Heart right ventricle (tissue), 16 donors: ENCODE results near the gene CEBPA. TPM values are rescaled to one million over a fixed set of nuclear protein-coding genes. Genes with fewer than 3 reads are reported as not detected.

Source experiments
- ATAC-seq, 8 donors: fragments of 200-7000 bp; cut with Tn5 transposase; one replicate each; pipeline ENCODE4 v1.9.1; 2020; ENCODE audit warnings: mild to moderate bottlenecking in 8 of 8, moderate library complexity in 8 of 8, moderate number of reproducible peaks in 1 of 8
- DNase-seq, 2 donors: peaks; one replicate each; pipeline ENCODE4 v3.0.0-alpha.2; 2020
- H3K27ac ChIP-seq, 10 donors: fragments of 200-600 bp; sonication (generic) in 2 of 10; one replicate each; pipeline versions ENCODE4 v1.5.0 to v1.8.0; 2020 to 2022; ENCODE audit warnings: mild to moderate bottlenecking in 3 of 10
- H3K27me3 ChIP-seq, 7 donors: fragments of 200-600 bp; one replicate each; pipeline ENCODE4 v1.8.0; 2021 to 2022; ENCODE audit warnings: mild to moderate bottlenecking in 2 of 7
- H3K36me3 ChIP-seq, 9 donors: fragments of 200-600 bp; sonication (generic) in 1 of 9; one replicate each; pipeline versions ENCODE4 v1.5.0 to v1.8.0; 2020 to 2022; ENCODE audit warnings: mild to moderate bottlenecking in 2 of 9
- H3K4me1 ChIP-seq, 9 donors: fragments of 200-600 bp; sonication (generic) in 1 of 9; one replicate each; pipeline versions ENCODE4 v1.5.0 to v1.8.0; 2020 to 2022; ENCODE audit warnings: mild to moderate bottlenecking in 4 of 9
- H3K4me3 ChIP-seq, 10 donors: fragments of 200-600 bp; sonication (generic) in 2 of 10; one replicate each; pipeline versions ENCODE4 v1.5.0 to v1.8.0; 2020 to 2022; ENCODE audit warnings: mild to moderate bottlenecking in 7 of 10, moderate library complexity in 2 of 10
- H3K9me3 ChIP-seq, 11 donors: fragments of 200-600 bp in 10 of 11; sonication (generic) in 2 of 11; one replicate each; pipeline versions ENCODE4 v1.5.0 to v1.8.0; 2013 to 2022; ENCODE audit warnings: mild to moderate bottlenecking in 2 of 11, control low read depth in 1 of 11, moderate library complexity in 1 of 11
- WGBS, 2 donors: extraction: QIAGEN DNeasy Blood & Tissue Kit; methylation state at CpG; one replicate each; pipeline ENCODE4 v1.1.7; 2013; ENCODE audit warnings: inconsistent platforms in 1 of 2; 5-methylcytosine and 5-hydroxymethylcytosine counted together
- intact Hi-C, 10 donors: fragments of 100-400 bp; cut with DNase I; formaldehyde crosslinking; loops; one replicate each; pipeline versions ENCODE4 v1.11.1 to v1.14.2; 2022
- polyA plus RNA-seq, 2 donors: library from polyadenylated mRNA; stranded (reverse); fragments of 200-250 nt; gene quantifications; one replicate each; pipeline ENCODE4 v1.2.3, GENCODE V29; 2013
- total RNA-seq, 10 donors: library from RNA; stranded (reverse); fragmentation: NEBNext Ultra II Directional in 3 of 10; extraction: Animal tissue kit (Norgen Biotek cat#: 25700) in 3 of 10; gene quantifications; one replicate each; pipeline versions ENCODE4 v1.2.1 to v1.2.4, GENCODE V29; 2021 to 2023
- TF ChIP-seq, protein P1 (sequence below), 9 donors: fragments of 200-600 bp; sonication (generic) in 2 of 9; IDR thresholded peaks; one replicate each; pipeline versions ENCODE4 v1.5.0 to v1.8.0; 2021 to 2022; ENCODE audit warnings: antibody characterized with exemption in 9 of 9, mild to moderate bottlenecking in 5 of 9, moderate library complexity in 1 of 9
- donor health status: Arrhythmogenic right ventricular cardiomyopathy.
- donor health status: ischemic (EF 13 %, LVEDD 7.1; RV severe dilation, severe dysfunction).
- donor health status: healthy with polysubstance abuse.
- donor health status: DM: no; HTN: yes; CAD: no.
- donor health status: DM: no; HTN: no; CAD: no.
- donor health status: ischemic (EF 25% LVEDD 6.9; RV normal size, moderate dysfunction).
- donor health status: ischemic (EF 25% LVEDD 5.7; RV mildly dilated, moderate dysfunction).
- donor health status: healthy.
- donor health status: DM: yes; HTN: yes; CAD: no.
- donor health status: Ischemic cardiomyopathy.
- donor health status: ischemic (EF 35%, LVEDD 5.7; RV mildly dilated, moderate dysfunction).
- donor health status: nonischemic (EF 11% LVEDD 7.7; RV severe dilation, severe dysfunction).
- donor health status: DM: yes; HTN: yes; CAD: no.
- donor health status: PGD.
- donor health status: ischemic (EF 29% LVEDD 5.4; RV normal size, mild dysfunction).
- donor health status: nonischemic (EF 23%, LVEDD 6.1; RV moderate dilation, normal function).

CEBPA gene
- total and polyA plus RNA-seq, 12 donors, result 0.71 to 7.7 (median 3.5) TPM

GRCh38 chr19:33291623-33292534 lies 10.5 kb downstream of the CEBPA start:
- DNase-seq (no peak), ATAC-seq (no peak)
- TF ChIP-seq, protein P1, sequence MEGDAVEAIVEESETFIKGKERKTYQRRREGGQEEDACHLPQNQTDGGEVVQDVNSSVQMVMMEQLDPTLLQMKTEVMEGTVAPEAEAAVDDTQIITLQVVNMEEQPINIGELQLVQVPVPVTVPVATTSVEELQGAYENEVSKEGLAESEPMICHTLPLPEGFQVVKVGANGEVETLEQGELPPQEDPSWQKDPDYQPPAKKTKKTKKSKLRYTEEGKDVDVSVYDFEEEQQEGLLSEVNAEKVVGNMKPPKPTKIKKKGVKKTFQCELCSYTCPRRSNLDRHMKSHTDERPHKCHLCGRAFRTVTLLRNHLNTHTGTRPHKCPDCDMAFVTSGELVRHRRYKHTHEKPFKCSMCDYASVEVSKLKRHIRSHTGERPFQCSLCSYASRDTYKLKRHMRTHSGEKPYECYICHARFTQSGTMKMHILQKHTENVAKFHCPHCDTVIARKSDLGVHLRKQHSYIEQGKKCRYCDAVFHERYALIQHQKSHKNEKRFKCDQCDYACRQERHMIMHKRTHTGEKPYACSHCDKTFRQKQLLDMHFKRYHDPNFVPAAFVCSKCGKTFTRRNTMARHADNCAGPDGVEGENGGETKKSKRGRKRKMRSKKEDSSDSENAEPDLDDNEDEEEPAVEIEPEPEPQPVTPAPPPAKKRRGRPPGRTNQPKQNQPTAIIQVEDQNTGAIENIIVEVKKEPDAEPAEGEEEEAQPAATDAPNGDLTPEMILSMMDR (IDR thresholded peaks at IDR 0.05), result no peak
- intact Hi-C loops, result no loop called here
- 83 to 84% methylated on average over 15 of the region's 15 CpGs for WGBS, 2 donors
- H3K4me1 ChIP-seq, result peaks cover 0 to 47% (median 0%) of the 10 kb centered on the region in 9 donors
- H3K27ac ChIP-seq, result peak overlapping the region in 1 of 10 donors; percentile 85
- no peaks in the 10 kb centered on the region for H3K36me3 ChIP-seq
- peaks cover 0 to 26% (median 9%) of the 10 kb centered on the region in 11 donors for H3K9me3 ChIP-seq
- H3K4me3 ChIP-seq, result no peak overlapping the region
- peaks cover 0 to 54% (median 9%) of the 10 kb centered on the region in 7 donors for H3K27me3 ChIP-seq

DNA sequence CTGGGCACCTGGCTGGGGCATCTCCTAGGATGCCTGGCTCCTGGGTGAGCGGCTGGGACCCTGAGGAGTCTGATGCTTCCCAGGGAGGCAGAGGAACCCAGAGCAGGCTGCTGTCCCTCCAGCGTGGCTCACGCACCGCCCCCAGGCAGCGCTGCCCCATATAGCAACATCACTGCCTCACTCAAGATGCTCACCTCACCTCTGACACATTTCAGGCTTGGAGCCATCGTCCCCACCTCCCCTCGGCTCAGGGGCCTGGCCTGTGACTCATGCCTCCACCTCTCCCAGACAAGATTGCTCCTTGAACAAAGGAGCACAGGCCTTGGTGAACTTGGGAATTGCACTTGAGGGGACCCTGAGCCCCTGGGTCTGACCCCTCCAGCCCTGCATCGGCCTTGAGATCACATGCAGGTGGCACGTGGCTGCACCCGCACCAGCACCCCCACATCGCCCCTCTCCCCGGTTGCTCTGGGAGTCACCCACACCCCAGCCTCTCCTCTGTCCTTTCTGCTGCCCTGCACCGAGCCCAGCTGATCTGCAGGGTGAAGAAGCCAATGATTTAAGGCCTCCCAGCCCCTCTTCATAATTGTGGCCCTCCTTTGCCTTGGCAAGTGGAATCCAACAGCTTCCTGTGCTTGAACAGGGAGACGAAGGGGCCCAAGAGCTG lies 11.2 kb downstream of the CEBPA start:
- DNase-seq, result no peak
- no peak for ATAC-seq
- Histone ChIP-seq H3K4me3 (no peak overlapping the region), H3K36me3 (no peaks in the 10 kb centered on the region), H3K27me3 (peaks cover 0 to 49% (median 9%) of the 10 kb centered on the region in 7 donors), H3K4me1 (peaks cover 0 to 47% (median 0%) of the 10 kb centered on the region in 9 donors), H3K27ac (no peak overlapping the region), H3K9me3 (peaks cover 0 to 26% (median 9%) of the 10 kb centered on the region in 11 donors)
- intact Hi-C loops, result no loop called here
- 74 to 84% methylated on average over 14 of the region's 14 CpGs for WGBS, 2 donors
- TF ChIP-seq, protein P1 (IDR thresholded peaks at IDR 0.05), result no peak

DNA sequence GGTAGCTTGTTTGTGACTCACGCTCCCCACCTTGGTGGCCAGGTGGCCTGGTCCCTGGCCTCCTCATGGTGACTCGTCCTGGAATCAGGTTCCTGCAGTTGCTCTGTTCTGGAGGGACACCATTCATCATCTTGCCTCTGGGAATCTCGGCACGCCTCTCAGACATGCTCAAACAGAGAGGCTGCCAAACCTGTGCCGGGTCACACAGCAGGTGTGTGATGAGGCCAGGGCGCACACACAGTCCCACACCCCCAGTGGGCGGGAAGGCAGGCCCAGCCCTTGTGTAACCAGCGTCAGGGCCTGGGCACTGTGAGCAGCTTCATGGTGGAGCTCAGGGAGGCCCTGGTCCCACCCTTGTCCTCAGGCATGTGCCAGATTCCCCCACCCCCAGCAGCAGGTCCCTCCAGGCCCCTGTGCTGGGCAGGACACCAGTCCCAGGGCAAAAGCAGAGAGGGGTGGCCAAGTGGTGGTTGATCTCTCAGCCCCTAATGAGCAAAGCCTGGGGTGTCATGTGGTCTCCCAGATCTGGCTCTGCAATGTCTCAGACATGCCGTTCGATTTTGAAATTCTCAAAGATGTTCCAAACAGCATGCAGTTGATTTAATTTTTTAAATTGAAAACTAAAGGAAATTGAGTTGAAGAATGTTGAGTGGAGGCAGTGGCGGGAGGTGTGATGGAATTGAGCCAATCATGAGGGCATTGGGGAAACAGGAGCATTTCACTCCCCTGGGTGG lies 12.1 kb downstream of the CEBPA start:
- Histone ChIP-seq H3K27me3 (peaks cover 0 to 42% (median 5%) of the 10 kb centered on the region in 7 donors), H3K27ac (no peak overlapping the region)

More for the DNA sequence above, 12.1 kb downstream of the CEBPA start:
- ATAC-seq (no peak), DNase-seq (no peak)
- TF ChIP-seq, protein P1 (IDR thresholded peaks at IDR 0.05), result no peak
- WGBS, 2 donors, result 86 to 87% methylated on average over 11 of the region's 11 CpGs
- Histone ChIP-seq H3K4me1 (peaks cover 0 to 51% (median 0%) of the 10 kb centered on the region in 9 donors), H3K36me3 (no peaks in the 10 kb centered on the region), H3K9me3 (peaks cover 0 to 26% (median 9%) of the 10 kb centered on the region in 11 donors), H3K4me3 (no peak overlapping the region)
- intact Hi-C loops, result no loop called here
